OCI-LY1 (cell line): Measurements from ENCODE around the gene TRPM3.

Experiments
- CTCF ChIP-seq: fragments of 200-600 bp; sonication (generic), shearing (Covaris generic); IDR thresholded peaks from 2 replicates; pipeline ENCODE4 v1.5.1; 2017; ENCODE audit warnings: mild to moderate bottlenecking, antibody characterized with exemption, low read length, moderate library complexity, mixed read lengths
- EZH2 ChIP-seq: fragments of 200-600 bp; sonication (generic), shearing (Covaris generic); IDR thresholded peaks from 2 replicates; pipeline ENCODE4 v1.8.0; 2017; ENCODE audit warnings: borderline replicate concordance, mixed run types, mild to moderate bottlenecking, antibody characterized with exemption, low read length, moderate library complexity, mixed read lengths

GRCh38 chr9:70902171-70902570 lies 219.2 kb downstream of the TRPM3 start:
- TF ChIP-seq EZH2 (no peak), CTCF (no peak)
